IMR-90 (cell line): ENCODE measurements around the gene SLC39A5. TPM values are rescaled to one million over a fixed set of nuclear protein-coding genes. Genes with fewer than 3 reads are reported as not detected.

Experiments used
- ATAC-seq: fragments of 200-7000 bp; cut with Tn5 transposase; 2 replicates; pipeline ENCODE4 v1.9.1; 2020; ENCODE audit warnings: low read depth, mild to moderate bottlenecking, moderate library complexity
- BruUV-seq: library from RNA; stranded (reverse); fragments of 400-500 nt; replicated peaks from 2 replicates; lab custom pipeline; 2021; lab: Mats Ljungman, UMichigan
- CTCF ChIA-PET: fragments of 300-600 bp; formaldehyde crosslinking; extraction: SDS; loops from one replicate; lab custom pipeline; 2021; ENCODE audit warnings: antibody characterized with exemption; lab: Yijun Ruan, JAX
- POLR2A ChIA-PET: fragments of 300-600 bp; sonication (Branson Sonifier 250); formaldehyde crosslinking; loops from one replicate; lab custom pipeline; 2022; ENCODE audit warnings: antibody characterized with exemption; ENCODE audit not compliant: unreplicated experiment; lab: Charles Lee
- DNase-seq: peaks from one replicate; pipeline ENCODE4 v3.0.0; 2013
- H2AFZ ChIP-seq: replicated peaks from 2 replicates; pipeline ENCODE3; 2013; ENCODE audit warnings: low read length, mild to moderate bottlenecking; ENCODE audit not compliant: poor library complexity
- H2AK5ac ChIP-seq: 2 replicates; pipeline ENCODE4 v1.6.1; 2013; ENCODE audit warnings: low read depth, low read length, inconsistent platforms
- H2AK9ac ChIP-seq: replicated peaks from 2 replicates; pipeline ENCODE3; 2013; ENCODE audit warnings: mild to moderate bottlenecking, low read depth, low read length, moderate library complexity; ENCODE audit not compliant: poor library complexity
- H2BK120ac ChIP-seq: 2 replicates; pipeline ENCODE4 v1.6.1; 2013; ENCODE audit warnings: low read depth, low read length, inconsistent platforms
- H2BK15ac ChIP-seq: 3 replicates; pipeline ENCODE4 v1.6.1; 2013; ENCODE audit warnings: low read depth, low read length, inconsistent platforms
- H2BK20ac ChIP-seq: 2 replicates; pipeline ENCODE4 v1.6.1; 2013; ENCODE audit warnings: low read depth, mild to moderate bottlenecking, inconsistent platforms, low read length, moderate library complexity
- H2BK5ac ChIP-seq: 2 replicates; pipeline ENCODE4 v1.6.1; 2013; ENCODE audit warnings: mild to moderate bottlenecking, low read depth, low read length, inconsistent platforms; ENCODE audit not compliant: poor library complexity, severe bottlenecking
- H3K14ac ChIP-seq: replicated peaks from 2 replicates; pipeline ENCODE4 v1.6.1; 2013; ENCODE audit warnings: low read depth, low read length, inconsistent platforms
- H3K18ac ChIP-seq: 2 replicates; pipeline ENCODE4 v1.6.1; 2013; ENCODE audit warnings: low read depth, low read length, control low read depth
- H3K23ac ChIP-seq: 2 replicates; pipeline ENCODE4 v1.6.1; 2013; ENCODE audit warnings: low read depth, low read length, inconsistent platforms
- H3K27ac ChIP-seq: 2 replicates; pipeline ENCODE4 v1.5.1; 2013; ENCODE audit warnings: mild to moderate bottlenecking, control low read depth, low read length; ENCODE audit not compliant: insufficient read depth
- H3K27me3 ChIP-seq: 2 replicates; pipeline ENCODE4 v1.6.1; 2013; ENCODE audit warnings: low read length; ENCODE audit not compliant: control insufficient read depth, insufficient read depth
- H3K36me3 ChIP-seq: 2 replicates; pipeline ENCODE4 v1.6.1; 2013; ENCODE audit warnings: low read length, mixed read lengths; ENCODE audit not compliant: control insufficient read depth, insufficient read depth
- H3K4ac ChIP-seq: 2 replicates; pipeline ENCODE4 v1.6.1; 2013; ENCODE audit warnings: low read depth, low read length, inconsistent platforms
- H3K4me1 ChIP-seq: 2 replicates; pipeline ENCODE4 v1.6.1; 2013; ENCODE audit warnings: low read length, mixed read lengths; ENCODE audit not compliant: control insufficient read depth, insufficient read depth
- H3K4me2 ChIP-seq: 2 replicates; pipeline ENCODE4 v1.6.1; 2013; ENCODE audit warnings: low read depth, mild to moderate bottlenecking, control low read depth, low read length, moderate library complexity
- H3K4me3 ChIP-seq: 2 replicates; pipeline ENCODE4 v1.5.1; 2013; ENCODE audit warnings: low read depth, mild to moderate bottlenecking, control low read depth, low read length, moderate library complexity; ENCODE audit not compliant: insufficient read depth
- H3K56ac ChIP-seq: 2 replicates; pipeline ENCODE4 v1.6.1; 2013; ENCODE audit warnings: low read length, inconsistent platforms; ENCODE audit not compliant: insufficient read depth; ENCODE audit errors: extremely low read depth
- H3K79me1 ChIP-seq, 2 experiments: 2 replicates each; pipeline ENCODE4 v1.6.1; 2013; ENCODE audit warnings: low read length in 2 of 2, inconsistent platforms in 1 of 2, low read depth in 1 of 2
- H3K9ac ChIP-seq: 2 replicates; pipeline ENCODE4 v1.6.1; 2013; ENCODE audit warnings: low read depth, low read length, control low read depth
- H3K9me1 ChIP-seq: 2 replicates; pipeline ENCODE4 v1.6.1; 2013; ENCODE audit warnings: low read length, inconsistent platforms; ENCODE audit not compliant: insufficient read depth
- H3K9me3 ChIP-seq: 2 replicates; pipeline ENCODE4 v1.6.1; 2013; ENCODE audit warnings: low read length; ENCODE audit not compliant: control insufficient read depth, insufficient read depth
- H4K20me1 ChIP-seq: 2 replicates; pipeline ENCODE4 v1.6.1; 2013; ENCODE audit warnings: low read length, inconsistent platforms; ENCODE audit not compliant: insufficient read depth
- H4K5ac ChIP-seq: 2 replicates; pipeline ENCODE4 v1.6.1; 2013; ENCODE audit warnings: mild to moderate bottlenecking, low read depth, low read length, control low read depth
- H4K8ac ChIP-seq, 2 experiments: 2 replicates each; pipeline ENCODE4 v1.6.1; 2013; ENCODE audit warnings: low read depth in 2 of 2, low read length in 2 of 2, control low read depth in 1 of 2, inconsistent platforms in 1 of 2
- H4K91ac ChIP-seq: 2 replicates; pipeline ENCODE4 v1.6.1; 2013; ENCODE audit warnings: low read depth, low read length, inconsistent platforms; ENCODE audit not compliant: insufficient read depth
- CEBPB ChIP-seq: IDR thresholded peaks from 2 replicates; pipeline ENCODE4 v1.6.1; 2012; ENCODE audit warnings: low read depth, low read length, improper control_type of control experiment
- CTCF ChIP-seq: conservative IDR thresholded peaks from 2 replicates; pipeline ENCODE4 v1.5.1; 2012; ENCODE audit warnings: mild to moderate bottlenecking, low read depth, low read length, improper control_type of control experiment
- ELK1 ChIP-seq: fragments of 150-350 bp; IDR thresholded peaks from 2 replicates; pipeline ENCODE4 v1.6.1; 2016; ENCODE audit warnings: low read depth, mild to moderate bottlenecking, low read length, moderate library complexity, borderline replicate concordance
- FOS ChIP-seq: fragments of 150-350 bp; IDR thresholded peaks from 2 replicates; pipeline ENCODE4 v1.6.1; 2016; ENCODE audit warnings: low read depth, low read length
- MAFK ChIP-seq: IDR thresholded peaks from 2 replicates; pipeline ENCODE4 v1.6.1; 2012; ENCODE audit warnings: low read depth, low read length, improper control_type of control experiment
- MAZ ChIP-seq: IDR thresholded peaks from 2 replicates; pipeline ENCODE4 v1.6.1; 2012; ENCODE audit warnings: low read depth, mild to moderate bottlenecking, low read length, improper control_type of control experiment, moderate library complexity, borderline replicate concordance
- RAD21 ChIP-seq: IDR thresholded peaks from 2 replicates; pipeline ENCODE4 v1.6.1; 2012; ENCODE audit warnings: low read length, improper control_type of control experiment
- RCOR1 ChIP-seq: IDR thresholded peaks from 2 replicates; pipeline ENCODE4 v1.6.1; 2012; ENCODE audit warnings: mild to moderate bottlenecking, low read length, improper control_type of control experiment; ENCODE audit not compliant: insufficient replicate concordance
- RFX5 ChIP-seq: IDR thresholded peaks from 2 replicates; pipeline ENCODE4 v1.8.0; 2012; ENCODE audit warnings: low read depth, mild to moderate bottlenecking, low read length, moderate library complexity
- SMC3 ChIP-seq: fragments of 150-350 bp; IDR thresholded peaks from 2 replicates; pipeline ENCODE4 v1.6.1; 2016; ENCODE audit warnings: low read depth, mild to moderate bottlenecking, antibody characterized with exemption, low read length, moderate library complexity
- USF2 ChIP-seq: fragments of 150-350 bp; IDR thresholded peaks from 2 replicates; pipeline ENCODE4 v1.6.1; 2017; ENCODE audit warnings: mild to moderate bottlenecking, antibody characterized with exemption, low read length, low read depth
- WGBS, 2 experiments: methylation state at CpG; one replicate each; pipeline versions ENCODE4 v1.1.5 to v1.1.7; 2013; ENCODE audit warnings: missing lambda C conversion rate in 2 of 2; ENCODE audit not compliant: insufficient read length in 1 of 2; ENCODE audit errors: extremely low coverage in 2 of 2; 5-methylcytosine and 5-hydroxymethylcytosine counted together
- dilution Hi-C: fragments of 300-500 bp; cut with HindIII; formaldehyde crosslinking; loops from one replicate; pipeline ENCODE4 v1.14.3; 2018; ENCODE audit warnings: low sequenced_read_pairs; ENCODE audit not compliant: unreplicated experiment
- in situ Hi-C: fragments of 300-500 bp; cut with MboI; formaldehyde crosslinking; loops from 3 replicates; pipeline ENCODE4 v1.14.3; 2019; ENCODE audit warnings: low sequenced_read_pairs, inconsistent platforms, mixed read lengths
- intact Hi-C: fragments of 100-400 bp; cut with micrococcal nuclease; formaldehyde crosslinking; loops from 2 replicates; pipeline ENCODE4 v1.10.0; 2022
- polyA plus RNA-seq, 3 experiments: library from polyadenylated mRNA; depleted of rRNA; stranded (reverse); fragments of >200 nt; gene quantifications; 2 replicates each; pipeline ENCODE4 v1.2.3, GENCODE V29; 2012; ENCODE audit warnings: low replicate concordance in 1 of 3
- total RNA-seq: library from RNA; depleted of rRNA; stranded (reverse); fragments of >200 nt; gene quantifications from 2 replicates; pipeline ENCODE4 v1.2.3, GENCODE V29; 2012

The SLC39A5 gene
- total and polyA plus RNA-seq, 2 of the 4 experiments (the other 2 are of a cell fraction), result not detected

DNA sequence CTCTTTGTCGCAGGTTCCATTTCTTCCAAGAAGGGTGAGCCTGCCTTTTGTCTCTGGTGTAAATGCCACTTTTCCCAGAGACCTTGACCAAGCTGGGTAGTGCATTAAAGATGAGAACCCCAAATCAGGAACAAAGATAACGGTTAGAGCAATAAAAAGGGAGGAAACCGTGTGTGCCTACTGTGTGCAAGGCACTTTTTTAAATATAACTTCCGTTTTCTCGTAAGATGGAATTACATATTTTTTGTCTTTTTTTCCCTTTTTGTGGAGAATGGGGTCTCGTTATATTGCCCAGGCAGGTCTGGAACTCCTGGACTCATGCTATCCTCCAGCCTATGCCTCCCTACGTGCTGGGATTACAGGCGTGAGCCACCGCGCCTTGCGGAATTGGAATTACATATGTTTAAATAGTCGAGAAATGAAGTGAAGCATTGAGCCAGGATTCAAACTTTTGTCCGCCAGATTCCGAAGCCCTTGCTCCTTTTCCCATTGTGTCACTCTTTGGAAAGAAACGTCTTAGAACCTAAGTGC, 6.2 kb upstream of the SLC39A5 start (continued):
- no peak for TF ChIP-seq MAFK

GRCh38 chr12:56224102-56224701, 5.6 kb upstream of the SLC39A5 start, which contains the start of gene NABP2:
Gene NABP2 (plus strand): TSS chr12:56224342. CDS start chr12:56224857, 515 bp downstream.
- Histone ChIP-seq H3K56ac (peak within 1 kb of the TSS; percentile 73), H2BK15ac (peak within 1 kb of the TSS; percentile 63; the same call in 2 of the 3 replicates), H2AK5ac (peak within 1 kb of the TSS; percentile 88), H3K79me1 (peaks cover 19 to 41% of the 10 kb centered on the region in 2 experiments), H3K36me3 (peaks cover 6% of the 10 kb centered on the region; the same call in 1 of the 2 replicates), H3K9ac (peak within 1 kb of the TSS; percentile 79), H3K27me3 (no peaks in the 10 kb centered on the region), H4K20me1 (no peaks in the 10 kb centered on the region), H3K27ac (peak within 1 kb of the TSS; percentile 73), H3K14ac (peak within 1 kb of the TSS; percentile 87), H3K4ac (peak within 1 kb of the TSS; percentile 92), H2BK20ac (peak within 1 kb of the TSS; percentile 27; the same call in 1 of the 2 replicates), H2AFZ (peak within 1 kb of the TSS; percentile 92), H2BK120ac (peak within 1 kb of the TSS; percentile 70; the same call in 1 of the 2 replicates), H2BK5ac (peak within 1 kb of the TSS; percentile 74), H4K91ac (peak within 1 kb of the TSS; percentile 87), H3K4me1 (peaks cover 4% of the 10 kb centered on the region; the same call in 1 of the 2 replicates), H3K9me3 (no peaks in the 10 kb centered on the region), H3K4me2 (peak within 1 kb of the TSS; percentile 98), H3K4me3 (peak within 1 kb of the TSS; percentile 63), H4K5ac (peak within 1 kb of the TSS; percentile 65), H3K23ac (peak within 1 kb of the TSS; percentile 88), H3K9me1 (peaks cover 13% of the 10 kb centered on the region), H4K8ac (peak within 1 kb of the TSS; percentile 90 to 94), H3K18ac (peak within 1 kb of the TSS; percentile 7; the same call in 1 of the 2 replicates), H2AK9ac (peak within 1 kb of the TSS; percentile 88)
- DNase-seq, result peak; percentile 96
- ChIA-PET CTCF (no interaction called here), POLR2A (no interaction called here)
- dilution Hi-C loops, result no loop called here
- no CpG with 5 or more reads among the region's 41 CpGs for WGBS, 2 experiments
- in situ Hi-C loops, result no loop called here
- ATAC-seq, result peak; percentile 76
- intact Hi-C loops, result loop anchor here (1.0 kb wide), 3 partner anchors 27 to 105 kb away; no protein-coding TSS in a partner anchor
- BruUV-seq, result no TSS peak
- TF ChIP-seq CEBPB (no peak), SMC3 (peak; percentile 67), USF2 (peak; percentile 81), CTCF (peak; percentile 74), ELK1 (no peak), MAZ (peak; percentile 51), RCOR1 (no peak), RAD21 (no peak; the same call in none of the 2 replicates), MAFK (no peak), RFX5 (0 out of 2 replicates have a peak, but pooled peaks have one; percentile 51), FOS (no peak; the same call in 1 of the 2 replicates)
